Central memory CD4-positive, alpha-beta T cell (primary cell): ENCODE results near the gene TRIM46.
"Not testable (repeated sequence)": the region's sequence is repeated elsewhere in the genome, so short reads cannot be mapped to it uniquely, and the experiment has no call there.

Source experiments
- DNase-seq: peaks from one replicate; pipeline ENCODE4 v3.0.0; 2022

Gene TRIM46

GRCh38 chr1:155207806-155208540, 34.3 kb downstream of the TRIM46 start, which contains the start of gene THBS3:
TSS of gene THBS3 (minus strand) at chr1:155207897. CDS start at chr1:155207876, 21 bp downstream.
- DNase-seq = no peak

GRCh38 chr1:155208541-155209311, 35.1 kb downstream of the TRIM46 start, which contains the start of gene MTX1:
TSS of gene MTX1 (plus strand) at chr1:155208695. CDS start at chr1:155208805, 110 bp downstream.
- peak; percentile 91 for DNase-seq

GRCh38 chr1:155209312-155209721, 35.7 kb downstream of the TRIM46 start:
- no peak for DNase-seq

- DNase-seq = no peak
Measured at GRCh38 chr1:155210314-155211104, 36.9 kb downstream of the TRIM46 start.

GRCh38 chr1:155211381-155212050, 37.9 kb downstream of the TRIM46 start:
- not testable (repeated sequence) for DNase-seq

- not testable (repeated sequence) for DNase-seq
Measured at GRCh38 chr1:155212051-155212440, 38.4 kb downstream of the TRIM46 start.

- DNase-seq = not testable (repeated sequence)
Measured at GRCh38 chr1:155214702-155215101, 41.1 kb downstream of the TRIM46 start.

- no peak for DNase-seq
Measured at GRCh38 chr1:155218854-155219591, 45.4 kb downstream of the TRIM46 start.

- no peak for DNase-seq
Measured at GRCh38 chr1:155219592-155220031, 46.0 kb downstream of the TRIM46 start.

GRCh38 chr1:155220211-155220965, 46.7 kb downstream of the TRIM46 start:
- DNase-seq = not testable (repeated sequence)

- no peak for DNase-seq
Measured at GRCh38 chr1:155223047-155223446, 49.4 kb downstream of the TRIM46 start.

GRCh38 chr1:155225404-155225759, 51.7 kb downstream of the TRIM46 start:
- not testable (repeated sequence) for DNase-seq

- peak; percentile 81 for DNase-seq
Measured at GRCh38 chr1:155226188-155226909, 52.7 kb downstream of the TRIM46 start.

GRCh38 chr1:155226910-155227260, 53.2 kb downstream of the TRIM46 start:
- DNase-seq = no peak

GRCh38 chr1:155227261-155228095, 53.8 kb downstream of the TRIM46 start:
- DNase-seq = peak; percentile 98

GRCh38 chr1:155228096-155228427, 54.4 kb downstream of the TRIM46 start:
- DNase-seq = no peak

- not testable (repeated sequence) for DNase-seq
Measured at GRCh38 chr1:155231302-155231701, 57.7 kb downstream of the TRIM46 start.

- DNase-seq = not testable (repeated sequence)
Measured at GRCh38 chr1:155232001-155232978, 58.6 kb downstream of the TRIM46 start.
